ENCODE results near the gene TAF10.

Gene TAF10

GRCh38 chr11:6640036-6640984, 28.3 kb upstream of the TAF10 start:
- DNase-seq: no peak

DNA sequence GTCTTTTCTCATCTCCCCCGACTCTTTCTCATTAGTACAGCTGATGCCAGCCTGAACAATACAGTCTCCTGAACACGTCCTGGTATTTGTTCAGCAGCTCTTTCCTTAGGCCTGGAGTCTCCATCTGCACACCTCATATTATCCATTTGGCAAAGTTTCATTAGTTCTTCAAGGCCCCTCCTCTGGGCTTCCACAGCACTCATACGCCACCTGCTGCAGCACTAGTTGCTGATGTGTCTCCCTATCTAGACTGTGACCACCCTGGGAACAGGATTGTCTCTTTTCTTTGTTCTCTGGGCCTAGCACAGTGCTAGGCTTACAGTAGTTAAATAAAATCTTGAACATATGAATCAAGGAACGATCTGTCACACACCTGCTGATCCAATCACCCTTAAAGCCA, 26.4 kb upstream of the TAF10 start:
- DNase-seq: no peak

DNA sequence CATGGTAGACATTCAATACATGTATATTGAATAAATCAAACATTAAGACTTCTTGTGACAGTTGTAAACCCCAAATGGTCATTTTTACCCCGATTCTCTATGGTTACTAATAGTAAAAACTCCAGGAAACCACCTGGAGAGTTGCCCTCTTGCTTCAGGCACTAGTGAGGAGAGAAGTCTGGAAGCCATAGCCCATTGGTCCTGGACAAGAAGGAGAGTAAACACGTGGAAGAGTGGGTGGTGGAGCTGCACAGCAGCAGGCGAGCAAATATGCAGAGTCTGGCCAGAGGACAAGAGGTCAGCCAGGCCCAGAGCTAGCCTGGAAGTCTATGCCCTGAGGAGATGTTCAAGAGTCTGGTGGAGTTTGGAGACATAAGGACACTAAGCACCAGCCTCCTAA, 25.9 kb upstream of the TAF10 start:
- no peak for DNase-seq

GRCh38 chr11:6636480-6636879, 24.5 kb upstream of the TAF10 start:
- no peak for DNase-seq

GRCh38 chr11:6635082-6635932, 23.3 kb upstream of the TAF10 start:
- DNase-seq: no peak

DNA sequence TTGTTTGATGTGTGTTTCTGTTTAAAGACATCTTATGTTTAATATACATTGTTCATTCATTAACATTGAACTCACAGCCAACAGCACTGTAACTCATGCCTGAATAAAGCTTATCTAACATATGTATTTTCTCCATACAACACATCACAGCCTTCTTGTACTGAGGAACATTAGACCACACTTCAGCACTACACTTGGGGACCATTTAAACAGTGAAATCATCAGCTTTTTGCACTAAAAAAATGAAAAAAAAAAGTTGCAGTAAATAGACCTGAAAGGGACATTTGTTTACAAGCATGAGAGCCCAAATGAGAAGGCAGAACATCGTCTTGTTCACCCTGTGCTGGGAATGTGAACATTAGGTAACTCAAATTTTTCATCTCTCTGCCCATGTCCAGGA, 22.5 kb upstream of the TAF10 start:
- DNase-seq: no peak

GRCh38 chr11:6633422-6634408, 21.7 kb upstream of the TAF10 start:
- DNase-seq: no peak

- no peak for DNase-seq
Measured at GRCh38 chr11:6632116-6633073, 20.4 kb upstream of the TAF10 start.

- no peak for DNase-seq
Measured at GRCh38 chr11:6631361-6631890, 19.4 kb upstream of the TAF10 start.

GRCh38 chr11:6630632-6631291, 18.7 kb upstream of the TAF10 start:
- no peak for DNase-seq

DNA sequence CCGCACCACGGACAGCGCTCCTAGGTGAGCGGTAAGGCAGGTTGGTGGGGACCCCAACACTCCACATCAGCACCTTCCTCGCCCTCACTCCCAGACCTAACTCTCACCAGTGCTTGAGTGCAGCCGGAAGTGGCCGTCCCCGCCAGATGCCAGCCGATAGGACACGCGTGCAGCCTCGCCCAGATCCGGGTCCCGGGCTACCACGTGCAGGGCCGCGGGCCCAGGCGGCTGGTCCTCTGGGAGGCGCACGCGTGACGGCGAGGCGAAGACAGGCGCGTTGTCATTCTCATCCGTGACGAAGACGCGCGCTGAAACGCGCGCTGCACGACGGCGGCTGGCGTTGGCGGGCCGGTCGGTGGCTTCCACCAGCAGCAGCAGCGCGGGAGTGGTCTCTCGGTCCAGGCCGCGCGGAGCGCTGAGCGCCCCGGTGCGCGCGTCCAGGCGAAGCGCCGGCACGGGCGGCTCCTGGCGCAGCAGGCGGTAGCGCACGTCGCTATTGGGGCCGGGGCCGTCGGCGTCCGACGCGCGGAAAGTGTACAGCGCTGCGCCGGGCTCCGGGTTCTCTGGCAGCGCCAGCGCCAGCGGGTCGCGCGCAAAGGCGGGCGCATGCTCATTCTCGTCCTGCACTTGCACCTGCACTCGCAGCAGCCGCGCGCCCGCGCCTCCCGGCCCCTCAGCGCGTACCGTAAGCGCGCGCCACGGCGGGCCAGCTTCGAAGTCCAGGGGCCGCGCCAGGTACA, 18.0 kb upstream of the TAF10 start:
- DNase-seq: no peak

- DNase-seq: no peak
Measured at GRCh38 chr11:6629573-6629891, 17.5 kb upstream of the TAF10 start.

- no peak for DNase-seq
Measured at GRCh38 chr11:6628526-6628925, 16.5 kb upstream of the TAF10 start.

GRCh38 chr11:6627762-6628241, 15.8 kb upstream of the TAF10 start:
- DNase-seq: no peak

- DNase-seq: no peak
Measured at GRCh38 chr11:6626971-6627761, 15.2 kb upstream of the TAF10 start.

DNA sequence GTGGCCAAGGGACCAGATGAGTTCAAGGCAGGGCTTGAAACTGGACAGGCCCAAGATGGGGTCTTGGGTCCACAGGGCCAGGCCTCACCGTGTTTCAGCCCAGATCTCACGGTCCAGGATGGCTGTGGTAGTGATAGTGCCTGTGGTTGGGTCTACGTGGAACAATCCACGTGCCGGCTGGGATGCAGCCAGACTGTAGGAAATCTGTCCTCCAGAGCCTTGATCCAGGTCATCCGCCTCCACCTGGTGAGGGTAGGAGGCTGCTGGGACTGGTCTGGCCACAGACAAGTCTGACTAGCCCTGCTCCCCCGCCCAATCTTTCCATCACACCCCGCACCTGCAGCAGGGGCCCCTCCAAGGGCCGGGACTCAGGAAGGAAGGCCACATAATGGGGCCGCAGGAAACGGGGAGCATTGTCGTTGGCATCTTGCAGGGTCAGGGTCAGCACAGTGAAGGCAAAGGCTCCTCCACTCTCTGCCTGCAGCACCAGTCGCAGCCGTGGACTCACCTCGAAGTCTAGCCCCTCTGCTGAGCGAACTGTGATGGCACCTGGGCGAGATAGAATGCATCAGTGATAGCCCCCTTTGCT, 13.9 kb upstream of the TAF10 start:
- no peak for DNase-seq

DNA sequence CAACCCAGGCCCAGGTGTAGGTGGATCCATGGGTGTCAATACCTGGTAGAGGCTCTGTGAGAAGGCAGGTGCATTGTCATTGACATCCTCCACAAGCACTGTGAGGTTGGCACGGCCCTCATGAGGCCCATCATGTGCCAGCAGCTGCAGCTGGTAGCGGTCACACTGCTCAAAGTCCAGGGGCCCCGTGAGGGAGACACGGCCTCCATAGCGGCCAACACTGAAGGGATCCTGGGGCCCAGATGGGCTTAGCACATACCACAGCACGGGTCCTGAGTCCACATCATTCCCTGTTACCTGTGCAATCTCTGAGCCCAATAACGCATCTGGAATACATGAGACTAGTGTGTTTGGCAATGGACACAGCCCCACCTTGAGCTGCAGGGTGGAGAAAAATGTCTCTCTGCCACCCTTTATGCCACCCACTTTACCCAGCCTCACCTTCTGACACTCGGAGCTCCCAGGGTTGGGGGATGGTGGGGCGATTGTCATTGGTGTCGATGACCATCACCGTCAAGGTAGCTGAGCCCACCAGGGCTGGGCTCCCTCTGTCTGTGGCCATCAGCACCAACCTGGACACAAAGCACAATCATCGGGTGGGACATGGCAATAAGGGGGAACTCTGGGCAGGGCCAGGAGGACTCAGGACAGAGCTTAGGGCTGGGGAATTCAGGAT, 13.3 kb upstream of the TAF10 start:
- DNase-seq: no peak
